Sigmoid colon (tissue), 4 donors: ENCODE measurements around the gene SSC4D.

ENCODE experiments used
- POLR2A ChIP-seq, 2 donors: fragments of 450-650 bp; IDR thresholded peaks; one replicate each; pipeline ENCODE4 v1.6.1; 2016; ENCODE audit warnings: antibody characterized with exemption in 2 of 2, mild to moderate bottlenecking in 2 of 2, moderate library complexity in 2 of 2
- POLR2AphosphoS5 ChIP-seq, 4 donors: sonication (generic); formaldehyde crosslinking; IDR thresholded peaks; one replicate each; pipeline ENCODE4 v1.6.1; 2017; ENCODE audit warnings: antibody characterized with exemption in 4 of 4
- TF ChIP-seq, protein P1 (sequence below), 4 experiments: fragments of 450-650 bp in 3 of 4; fragments of 200-600 bp in 1 of 4; IDR thresholded peaks; one replicate each; pipeline ENCODE4 v1.5.1; 2016 to 2019; ENCODE audit warnings: antibody characterized with exemption in 4 of 4, mild to moderate bottlenecking in 3 of 4, moderate library complexity in 2 of 4

DNA sequence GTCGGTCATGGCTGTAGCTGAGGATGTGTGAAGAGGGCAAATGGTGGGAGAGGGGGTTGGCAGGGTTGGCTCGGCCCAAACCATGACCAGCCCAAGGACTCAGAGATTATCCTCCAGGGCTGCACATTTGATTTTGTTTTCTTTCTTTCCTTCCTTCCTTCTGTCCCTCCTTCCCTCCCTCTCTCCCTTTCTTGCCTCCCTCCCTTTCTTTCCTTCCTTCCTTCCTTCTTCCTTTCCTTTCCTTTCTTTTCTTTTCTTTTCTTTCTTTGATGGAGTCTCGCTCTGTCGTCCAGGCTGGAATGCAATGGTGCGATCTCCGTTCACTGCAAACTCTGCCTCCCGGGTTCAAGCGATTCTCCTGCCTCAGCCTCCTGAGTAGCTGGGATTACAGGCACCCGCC, 3.8 kb downstream of the SSC4D start:
- TF ChIP-seq, protein P1, sequence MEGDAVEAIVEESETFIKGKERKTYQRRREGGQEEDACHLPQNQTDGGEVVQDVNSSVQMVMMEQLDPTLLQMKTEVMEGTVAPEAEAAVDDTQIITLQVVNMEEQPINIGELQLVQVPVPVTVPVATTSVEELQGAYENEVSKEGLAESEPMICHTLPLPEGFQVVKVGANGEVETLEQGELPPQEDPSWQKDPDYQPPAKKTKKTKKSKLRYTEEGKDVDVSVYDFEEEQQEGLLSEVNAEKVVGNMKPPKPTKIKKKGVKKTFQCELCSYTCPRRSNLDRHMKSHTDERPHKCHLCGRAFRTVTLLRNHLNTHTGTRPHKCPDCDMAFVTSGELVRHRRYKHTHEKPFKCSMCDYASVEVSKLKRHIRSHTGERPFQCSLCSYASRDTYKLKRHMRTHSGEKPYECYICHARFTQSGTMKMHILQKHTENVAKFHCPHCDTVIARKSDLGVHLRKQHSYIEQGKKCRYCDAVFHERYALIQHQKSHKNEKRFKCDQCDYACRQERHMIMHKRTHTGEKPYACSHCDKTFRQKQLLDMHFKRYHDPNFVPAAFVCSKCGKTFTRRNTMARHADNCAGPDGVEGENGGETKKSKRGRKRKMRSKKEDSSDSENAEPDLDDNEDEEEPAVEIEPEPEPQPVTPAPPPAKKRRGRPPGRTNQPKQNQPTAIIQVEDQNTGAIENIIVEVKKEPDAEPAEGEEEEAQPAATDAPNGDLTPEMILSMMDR (IDR thresholded peaks at IDR 0.05): no peak
- TF ChIP-seq POLR2AphosphoS5 (IDR thresholded peaks at IDR 0.05): no peak
- no peak for TF ChIP-seq POLR2A (IDR thresholded peaks at IDR 0.05)
